CD14-positive monocyte (primary cell): ENCODE measurements around the gene KRTAP16-1. TPM values are rescaled to one million over a fixed set of nuclear protein-coding genes. Genes with fewer than 3 reads are reported as not detected.

Experiments used
- DNase-seq, 3 donors: peaks; one replicate each; pipeline ENCODE4 v3.0.0-alpha.2; 2011 to 2022
- H2AFZ ChIP-seq: 2 replicates; pipeline ENCODE4 v1.6.0; 2012; ENCODE audit warnings: mild to moderate bottlenecking, low read depth, low read length, inconsistent platforms; ENCODE audit not compliant: insufficient read depth, poor library complexity, severe bottlenecking
- H3K27ac ChIP-seq, 2 donors: 1 replicate in 1 of 2; 2 replicates in 1 of 2; pipeline ENCODE4 v1.5.1; 2012 to 2013; ENCODE audit warnings: low read length in 2 of 2, control low read depth in 1 of 2, inconsistent platforms in 1 of 2, low read depth in 1 of 2, mild to moderate bottlenecking in 1 of 2
- H3K27me3 ChIP-seq, 2 donors: one replicate each; pipeline versions ENCODE4 v1.6.0 to v1.6.1; 2011 to 2013; ENCODE audit warnings: low read length in 2 of 2; ENCODE audit not compliant: control insufficient read depth in 2 of 2, insufficient read depth in 2 of 2
- H3K36me3 ChIP-seq, 2 donors: replicated peaks in 1 of 2; 1 replicate in 1 of 2; 2 replicates in 1 of 2; pipeline versions ENCODE4 v1.5.1 to v1.6.1; 2012 to 2013; ENCODE audit warnings: low read length in 2 of 2, control low read depth in 1 of 2, inconsistent platforms in 1 of 2, mild to moderate bottlenecking in 1 of 2; ENCODE audit not compliant: insufficient read depth in 2 of 2, control insufficient read depth in 1 of 2
- H3K4me1 ChIP-seq, 2 donors: 1 replicate in 1 of 2; 2 replicates in 1 of 2; pipeline versions ENCODE4 v1.5.1 to v1.6.1; 2012 to 2013; ENCODE audit warnings: low read length in 2 of 2, control low read depth in 1 of 2, inconsistent platforms in 1 of 2, mild to moderate bottlenecking in 1 of 2, moderate library complexity in 1 of 2; ENCODE audit not compliant: insufficient read depth in 2 of 2, control insufficient read depth in 1 of 2
- H3K4me2 ChIP-seq: replicated peaks from 2 replicates; pipeline ENCODE3; 2012; ENCODE audit warnings: low read length, moderate library complexity, mild to moderate bottlenecking; ENCODE audit not compliant: poor library complexity, severe bottlenecking; ENCODE audit errors: extremely low read depth
- H3K4me3 ChIP-seq, 3 experiments: fragments of 200-600 bp in 1 of 3; sonication (generic) in 1 of 3; replicated peaks in 1 of 3; 1 replicate in 2 of 3; 2 replicates in 1 of 3; pipeline ENCODE4 v1.5.1; 2011 to 2013; ENCODE audit warnings: low read length in 3 of 3, mild to moderate bottlenecking in 3 of 3, control low read depth in 2 of 3, low read depth in 2 of 3, inconsistent platforms in 1 of 3, moderate library complexity in 1 of 3
- H3K79me2 ChIP-seq: 2 replicates; pipeline ENCODE4 v1.6.0; 2012; ENCODE audit warnings: mild to moderate bottlenecking, control low read depth, inconsistent platforms, low read length, moderate library complexity; ENCODE audit not compliant: insufficient read depth
- H3K9ac ChIP-seq: 2 replicates; pipeline ENCODE4 v1.6.0; 2017; ENCODE audit warnings: low read length, mild to moderate bottlenecking; ENCODE audit not compliant: insufficient read depth, poor library complexity, severe bottlenecking
- H3K9me3 ChIP-seq, 2 donors: replicated peaks in 1 of 2; 1 replicate in 1 of 2; 2 replicates in 1 of 2; pipeline versions ENCODE4 v1.5.1 to v1.6.1; 2012 to 2013; ENCODE audit warnings: low read length in 2 of 2, control low read depth in 1 of 2; ENCODE audit not compliant: control insufficient read depth in 1 of 2, insufficient read depth in 1 of 2
- H4K20me1 ChIP-seq: 2 replicates; pipeline ENCODE4 v1.6.0; 2012; ENCODE audit warnings: mild to moderate bottlenecking, low read length, control low read depth, moderate library complexity; ENCODE audit not compliant: insufficient read depth
- H3K27ac Mint-ChIP-seq, 7 donors: one replicate each; pipeline ENCODE4 v1.8.0; 2020; ENCODE audit warnings: mild to moderate bottlenecking in 7 of 7, mixed read lengths in 7 of 7, moderate library complexity in 6 of 7, inconsistent platforms in 2 of 7
- H3K27me3 Mint-ChIP-seq, 3 donors: one replicate each; pipeline ENCODE4 v1.8.0; 2021 to 2022; ENCODE audit warnings: low read depth in 3 of 3, mild to moderate bottlenecking in 3 of 3, mixed read lengths in 3 of 3, moderate library complexity in 3 of 3, inconsistent platforms in 1 of 3
- H3K36me3 Mint-ChIP-seq, 2 donors: one replicate each; pipeline ENCODE4 v1.8.0; 2020; ENCODE audit warnings: mixed read lengths in 2 of 2, inconsistent platforms in 1 of 2, mild to moderate bottlenecking in 1 of 2
- H3K4me1 Mint-ChIP-seq: one replicate; pipeline ENCODE4 v1.8.0; 2020; ENCODE audit warnings: mild to moderate bottlenecking, mixed read lengths
- H3K4me3 Mint-ChIP-seq, 2 donors: one replicate each; pipeline ENCODE4 v1.8.0; 2020; ENCODE audit warnings: mild to moderate bottlenecking in 2 of 2, mixed read lengths in 2 of 2, moderate library complexity in 1 of 2
- H3K9me3 Mint-ChIP-seq, 7 donors: one replicate each; pipeline ENCODE4 v1.8.0; 2020 to 2022; ENCODE audit warnings: mixed read lengths in 7 of 7, mild to moderate bottlenecking in 6 of 7, moderate library complexity in 6 of 7, inconsistent platforms in 2 of 7
- CTCF ChIP-seq: fragments of 200-600 bp; IDR thresholded peaks from one replicate; pipeline ENCODE4 v1.8.0; 2022; ENCODE audit warnings: antibody characterized with exemption, mild to moderate bottlenecking
- WGBS: methylation state at CpG from one replicate; pipeline ENCODE4 v1.1.5; 2013; ENCODE audit warnings: missing lambda C conversion rate; ENCODE audit not compliant: insufficient coverage; 5-methylcytosine and 5-hydroxymethylcytosine counted together
- intact Hi-C, 2 donors: fragments of 100-400 bp; cut with micrococcal nuclease; formaldehyde crosslinking; loops; one replicate each; pipeline versions ENCODE4 v1.15.0 to v1.15.1; 2023
- polyA plus RNA-seq, 3 donors: library from polyadenylated mRNA; depleted of rRNA in 1 of 3; unstranded in 2 of 3; stranded (reverse) in 1 of 3; fragments of 300-500 nt in 2 of 3; fragments of >200 nt in 1 of 3; fragmentation: Illumina TruSeq in 2 of 3; gene quantifications; 1 replicate in 2 of 3; 2 replicates in 1 of 3; pipeline ENCODE4 v1.2.3, GENCODE V29; 2012 to 2021

The KRTAP16-1 gene
- polyA plus RNA-seq, 3 donors, result not detected

- no peaks in the 10 kb centered on the region for H3K27me3 ChIP-seq
- TF ChIP-seq CTCF, result no peak
- peaks cover 15 to 16% of the 10 kb centered on the region in 2 donors for H3K9me3 ChIP-seq
- H3K4me3 Mint-ChIP-seq, result peak overlapping the region in 1 of 2 donors; percentile 56
- intact Hi-C loops, result loop anchor here in 1 of 2 donors (1.0 kb wide), 1 partner anchor 16 kb away; no protein-coding TSS in a partner anchor
- H3K4me2 ChIP-seq, result peak overlapping the region; percentile 63
- H3K9me3 Mint-ChIP-seq, result peaks cover 10 to 20% (median 19%) of the 10 kb centered on the region in 7 donors
- no peak overlapping the region for H3K9ac ChIP-seq
- peak overlapping the region; percentile 51 to 95 (median 89) for H3K27ac Mint-ChIP-seq
- 65% methylated on average over 2 of the region's 2 CpGs for WGBS
- H2AFZ ChIP-seq, result peak overlapping the region; percentile 2
- peak overlapping the region; percentile 31 to 70 for H3K27ac ChIP-seq
- H3K4me1 ChIP-seq, result peaks cover 22 to 29% of the 10 kb centered on the region in 2 donors
- no peaks in the 10 kb centered on the region for H3K79me2 ChIP-seq
- no peaks in the 10 kb centered on the region for H4K20me1 ChIP-seq
- peaks cover 0 to 2% of the 10 kb centered on the region in 2 donors for H3K36me3 Mint-ChIP-seq
- no peaks in the 10 kb centered on the region for H3K36me3 ChIP-seq
- H3K27me3 Mint-ChIP-seq, result peaks cover 3 to 9% (median 6%) of the 10 kb centered on the region in 3 donors
- H3K4me1 Mint-ChIP-seq, result peaks cover 25% of the 10 kb centered on the region
- DNase-seq, result no peak
- H3K4me3 ChIP-seq, result peak overlapping the region in 1 of 3 experiments; percentile 50
These were observed 30.6 kb upstream of the KRTAP16-1 start for GRCh38 chr17:41339571-41340172.

GRCh38 chr17:41338961-41339485, 29.9 kb upstream of the KRTAP16-1 start:
- H3K36me3 ChIP-seq, result no peaks in the 10 kb centered on the region
- no peaks in the 10 kb centered on the region for H3K79me2 ChIP-seq
- H3K27me3 ChIP-seq, result no peaks in the 10 kb centered on the region
- H3K4me3 ChIP-seq, result peak overlapping the region in 1 of 3 experiments; percentile 50
- peaks cover 15 to 16% of the 10 kb centered on the region in 2 donors for H3K9me3 ChIP-seq
- intact Hi-C loops, result no loop called here
- no peak overlapping the region for H3K9ac ChIP-seq
- peaks cover 10 to 21% (median 19%) of the 10 kb centered on the region in 7 donors for H3K9me3 Mint-ChIP-seq
- peaks cover 22 to 35% of the 10 kb centered on the region in 2 donors for H3K4me1 ChIP-seq
- peak overlapping the region in 6 of 7 donors; percentile 48 to 95 (median 82) for H3K27ac Mint-ChIP-seq
- peak overlapping the region in 1 of 2 donors; percentile 70 for H3K27ac ChIP-seq
- peak overlapping the region; percentile 2 for H2AFZ ChIP-seq
- H3K4me3 Mint-ChIP-seq, result peak overlapping the region in 1 of 2 donors; percentile 56
- H3K4me1 Mint-ChIP-seq, result peaks cover 29% of the 10 kb centered on the region
- peak overlapping the region; percentile 63 for H3K4me2 ChIP-seq
- 28% methylated on average over 2 of the region's 5 CpGs for WGBS
- DNase-seq, result peak; percentile 47 to 59 (median 49)
- H4K20me1 ChIP-seq, result no peaks in the 10 kb centered on the region
- H3K36me3 Mint-ChIP-seq, result peaks cover 0 to 2% of the 10 kb centered on the region in 2 donors
- TF ChIP-seq CTCF, result no peak
- H3K27me3 Mint-ChIP-seq, result peaks cover 3 to 9% (median 6%) of the 10 kb centered on the region in 3 donors
